ENCODE measurements around the gene SBDS.
"Not testable (repeated sequence)": the region's sequence is repeated elsewhere in the genome, so short reads cannot be mapped to it uniquely, and the experiment has no call there.

DNA sequence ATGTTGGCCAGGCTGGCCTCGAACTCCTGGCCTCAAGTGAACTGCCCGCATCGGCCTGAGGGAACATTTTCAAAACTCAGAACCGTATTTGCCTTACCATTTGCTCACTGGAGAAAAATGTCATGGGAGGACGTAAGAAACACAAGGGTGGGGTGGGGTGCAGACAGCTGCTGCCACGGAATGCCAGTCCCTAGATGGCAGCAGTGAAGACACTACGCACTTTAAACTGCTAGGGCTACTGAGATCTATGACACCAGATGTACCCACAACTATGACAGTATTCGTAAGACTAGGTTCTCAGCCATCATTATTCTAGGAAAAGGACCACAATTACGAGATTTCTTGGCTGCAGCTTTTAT lies 716 bp downstream of the SBDS start:
- TF ChIP-seq, protein P1, sequence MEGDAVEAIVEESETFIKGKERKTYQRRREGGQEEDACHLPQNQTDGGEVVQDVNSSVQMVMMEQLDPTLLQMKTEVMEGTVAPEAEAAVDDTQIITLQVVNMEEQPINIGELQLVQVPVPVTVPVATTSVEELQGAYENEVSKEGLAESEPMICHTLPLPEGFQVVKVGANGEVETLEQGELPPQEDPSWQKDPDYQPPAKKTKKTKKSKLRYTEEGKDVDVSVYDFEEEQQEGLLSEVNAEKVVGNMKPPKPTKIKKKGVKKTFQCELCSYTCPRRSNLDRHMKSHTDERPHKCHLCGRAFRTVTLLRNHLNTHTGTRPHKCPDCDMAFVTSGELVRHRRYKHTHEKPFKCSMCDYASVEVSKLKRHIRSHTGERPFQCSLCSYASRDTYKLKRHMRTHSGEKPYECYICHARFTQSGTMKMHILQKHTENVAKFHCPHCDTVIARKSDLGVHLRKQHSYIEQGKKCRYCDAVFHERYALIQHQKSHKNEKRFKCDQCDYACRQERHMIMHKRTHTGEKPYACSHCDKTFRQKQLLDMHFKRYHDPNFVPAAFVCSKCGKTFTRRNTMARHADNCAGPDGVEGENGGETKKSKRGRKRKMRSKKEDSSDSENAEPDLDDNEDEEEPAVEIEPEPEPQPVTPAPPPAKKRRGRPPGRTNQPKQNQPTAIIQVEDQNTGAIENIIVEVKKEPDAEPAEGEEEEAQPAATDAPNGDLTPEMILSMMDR (IDR thresholded peaks at IDR 0.05; ENCODE audit: low read depth, low read length), result peak; percentile 47
- TF ChIP-seq EZH2phosphoT487 (IDR thresholded peaks at IDR 0.05; ENCODE audit: low read depth), result not testable (repeated sequence)

Measured in OCI-LY3 (cell line).